ENCODE results near the gene RNASET2. TPM values are rescaled to one million over a fixed set of nuclear protein-coding genes. Genes with fewer than 3 reads are reported as not detected.
"Not testable (repeated sequence)": the region's sequence is repeated elsewhere in the genome, so short reads cannot be mapped to it uniquely, and the experiment has no call there.

RNASET2 gene
- total RNA-seq, 1 donor from 2014 or later = 99.5 TPM

- intact Hi-C loops (cut with micrococcal nuclease) = loop anchor here (1.0 to 5.0 kb wide), 15 partner anchors 9 to 876 kb away; partner anchors contain the start of genes AFDN, CEP43 and RPS6KA2
These were observed 5.3 kb downstream of the RNASET2 start for GRCh38 chr6:166950892-166951669.

GRCh38 chr6:166950443-166950821 lies 5.9 kb downstream of the RNASET2 start:
- peaks cover 35% of the 10 kb centered on the region for H3K36me3 Mint-ChIP-seq (ENCODE audit: low read depth)

More at GRCh38 chr6:166950892-166951669, 5.3 kb downstream of the RNASET2 start:
- H3K9me3 Mint-ChIP-seq; H3K27me3 Mint-ChIP-seq (ENCODE audit: insufficient read depth): not testable (repeated sequence)
- peaks cover 31% of the 10 kb centered on the region for H3K36me3 Mint-ChIP-seq (ENCODE audit: low read depth)
- H3K4me1 Mint-ChIP-seq (ENCODE audit: low read depth) = peaks cover 56% of the 10 kb centered on the region
- H3K4me3 Mint-ChIP-seq = peak overlapping the region; percentile 78
- peak; percentile 76 for DNase-seq (ENCODE audit: low spot score)
- H3K27ac Mint-ChIP-seq = peak overlapping the region; percentile 89

GRCh38 chr6:166949528-166950442 lies 6.6 kb downstream of the RNASET2 start:
- H3K36me3 Mint-ChIP-seq (ENCODE audit: low read depth) = peaks cover 39% of the 10 kb centered on the region
- H3K27me3 Mint-ChIP-seq (ENCODE audit: insufficient read depth) = no peaks in the 10 kb centered on the region
- intact Hi-C loops (cut with micrococcal nuclease) = loop anchor here (1.0 to 5.0 kb wide), 10 partner anchors 37 to 878 kb away; partner anchors contain the start of genes AFDN and RPS6KA2
- H3K4me3 Mint-ChIP-seq = peak overlapping the region; percentile 78
- peak overlapping the region; percentile 89 for H3K27ac Mint-ChIP-seq
- H3K4me1 Mint-ChIP-seq (ENCODE audit: low read depth) = peaks cover 52% of the 10 kb centered on the region
- DNase-seq (ENCODE audit: low spot score) = no peak
- no peaks in the 10 kb centered on the region for H3K9me3 Mint-ChIP-seq

More at GRCh38 chr6:166950443-166950821, 5.9 kb downstream of the RNASET2 start:
- DNase-seq (ENCODE audit: low spot score) = no peak
- Mint-ChIP-seq H3K9me3 (no peaks in the 10 kb centered on the region), H3K27me3 (ENCODE audit: insufficient read depth) (no peaks in the 10 kb centered on the region), H3K4me1 (ENCODE audit: low read depth) (peaks cover 54% of the 10 kb centered on the region), H3K4me3 (peak overlapping the region; percentile 78), H3K27ac (peak overlapping the region; percentile 89)
- intact Hi-C loops (cut with micrococcal nuclease) = loop anchor here (1.0 to 5.0 kb wide), 10 partner anchors 38 to 877 kb away; partner anchors contain the start of genes AFDN and RPS6KA2

DNA sequence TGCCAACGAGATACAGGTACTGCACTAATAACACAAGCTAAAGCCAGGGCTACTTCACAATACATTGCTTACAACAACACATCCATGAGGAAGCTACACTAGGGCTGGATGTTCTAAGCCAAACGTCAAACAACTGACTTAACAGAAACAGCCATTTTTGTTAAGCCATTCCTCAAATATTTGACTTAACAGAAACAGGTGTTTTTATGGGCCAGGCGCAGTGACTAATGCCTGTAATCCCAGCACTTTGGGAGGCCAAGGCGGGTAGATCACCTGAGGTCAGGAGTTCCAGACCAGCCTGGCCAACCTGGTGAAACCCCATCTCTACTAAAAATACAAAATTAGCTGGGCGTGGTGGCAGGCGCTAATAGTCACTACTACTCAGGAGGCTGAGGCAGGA lies 7.6 kb downstream of the RNASET2 start:
- H3K27me3 Mint-ChIP-seq (ENCODE audit: insufficient read depth) = not testable (repeated sequence)

GRCh38 chr6:166947251-166947650 lies 9.1 kb downstream of the RNASET2 start:
- Mint-ChIP-seq H3K9me3 (no peaks in the 10 kb centered on the region), H3K4me1 (ENCODE audit: low read depth) (peaks cover 46% of the 10 kb centered on the region), H3K4me3 (no peak overlapping the region), H3K36me3 (ENCODE audit: low read depth) (peaks cover 43% of the 10 kb centered on the region), H3K27me3 (ENCODE audit: insufficient read depth) (no peaks in the 10 kb centered on the region), H3K27ac (no peak overlapping the region)
- no peak for DNase-seq (ENCODE audit: low spot score)
- intact Hi-C loops (cut with micrococcal nuclease) = no loop called here

More for the DNA sequence above, 7.6 kb downstream of the RNASET2 start:
- H3K27ac Mint-ChIP-seq; intact Hi-C loops (cut with micrococcal nuclease); H3K4me3 Mint-ChIP-seq; H3K9me3 Mint-ChIP-seq; DNase-seq (ENCODE audit: low spot score): not testable (repeated sequence)
- Mint-ChIP-seq H3K4me1 (ENCODE audit: low read depth) (peaks cover 46% of the 10 kb centered on the region), H3K36me3 (ENCODE audit: low read depth) (peaks cover 38% of the 10 kb centered on the region)

DNA sequence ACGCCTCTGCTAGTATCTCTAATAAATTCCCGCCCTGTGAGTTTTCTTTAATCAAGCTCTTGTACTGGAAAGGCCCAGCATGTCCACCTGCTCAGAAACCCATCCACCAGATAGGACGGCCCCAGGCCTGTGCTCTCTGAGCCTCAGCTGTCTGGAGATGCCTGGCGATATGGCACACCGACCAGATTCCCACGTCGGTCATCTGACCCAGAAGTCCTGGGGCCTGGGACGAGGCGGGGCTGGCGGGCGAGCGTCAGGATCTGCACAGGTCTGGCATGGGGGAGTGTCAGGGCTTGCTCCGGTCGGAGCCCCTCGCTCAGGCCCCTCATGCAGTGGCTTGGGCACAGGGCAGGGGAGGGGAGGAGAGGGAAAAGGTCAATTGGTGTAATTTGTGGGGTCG lies 10.2 kb downstream of the RNASET2 start:
- Mint-ChIP-seq H3K4me3 (no peak overlapping the region), H3K27me3 (ENCODE audit: insufficient read depth) (no peaks in the 10 kb centered on the region), H3K9me3 (no peaks in the 10 kb centered on the region), H3K27ac (no peak overlapping the region), H3K36me3 (ENCODE audit: low read depth) (peaks cover 42% of the 10 kb centered on the region), H3K4me1 (ENCODE audit: low read depth) (peaks cover 45% of the 10 kb centered on the region)
- intact Hi-C loops (cut with micrococcal nuclease) = no loop called here
- no peak for DNase-seq (ENCODE audit: low spot score)

DNA sequence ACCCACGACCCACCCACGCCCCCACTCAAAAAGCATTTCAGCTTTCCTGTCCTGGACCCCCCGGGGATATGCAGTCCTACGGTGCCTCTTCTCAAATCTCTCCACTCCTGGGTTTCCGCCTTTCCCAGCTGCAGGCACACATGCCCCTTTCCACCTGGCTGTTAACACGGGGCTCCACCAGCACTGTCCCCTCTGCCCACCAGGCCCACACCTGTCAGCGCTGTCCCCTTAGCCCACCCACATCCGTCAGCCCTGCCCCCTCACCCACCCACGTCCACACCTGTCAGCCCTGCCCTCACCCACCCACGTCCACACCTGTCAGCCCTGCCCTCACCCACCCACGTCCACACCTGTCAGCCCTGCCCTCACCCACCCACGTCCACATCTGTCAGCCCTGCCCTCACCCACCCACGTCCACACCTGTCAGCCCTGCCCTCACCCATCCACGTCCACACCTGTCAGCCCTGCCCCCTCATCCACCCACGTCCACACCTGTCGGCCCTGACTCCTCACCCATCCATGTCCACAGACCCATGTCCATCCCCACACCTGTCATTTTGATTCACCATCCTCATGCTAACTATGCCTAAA lies 11.6 kb downstream of the RNASET2 start:
- no peak for DNase-seq (ENCODE audit: low spot score)
- Mint-ChIP-seq H3K4me3 (no peak overlapping the region), H3K36me3 (ENCODE audit: low read depth) (peaks cover 39% of the 10 kb centered on the region), H3K27me3 (ENCODE audit: insufficient read depth) (no peaks in the 10 kb centered on the region), H3K9me3 (no peaks in the 10 kb centered on the region), H3K27ac (peak overlapping the region; percentile 62), H3K4me1 (ENCODE audit: low read depth) (peaks cover 40% of the 10 kb centered on the region)
- intact Hi-C loops (cut with micrococcal nuclease) = no loop called here

DNA sequence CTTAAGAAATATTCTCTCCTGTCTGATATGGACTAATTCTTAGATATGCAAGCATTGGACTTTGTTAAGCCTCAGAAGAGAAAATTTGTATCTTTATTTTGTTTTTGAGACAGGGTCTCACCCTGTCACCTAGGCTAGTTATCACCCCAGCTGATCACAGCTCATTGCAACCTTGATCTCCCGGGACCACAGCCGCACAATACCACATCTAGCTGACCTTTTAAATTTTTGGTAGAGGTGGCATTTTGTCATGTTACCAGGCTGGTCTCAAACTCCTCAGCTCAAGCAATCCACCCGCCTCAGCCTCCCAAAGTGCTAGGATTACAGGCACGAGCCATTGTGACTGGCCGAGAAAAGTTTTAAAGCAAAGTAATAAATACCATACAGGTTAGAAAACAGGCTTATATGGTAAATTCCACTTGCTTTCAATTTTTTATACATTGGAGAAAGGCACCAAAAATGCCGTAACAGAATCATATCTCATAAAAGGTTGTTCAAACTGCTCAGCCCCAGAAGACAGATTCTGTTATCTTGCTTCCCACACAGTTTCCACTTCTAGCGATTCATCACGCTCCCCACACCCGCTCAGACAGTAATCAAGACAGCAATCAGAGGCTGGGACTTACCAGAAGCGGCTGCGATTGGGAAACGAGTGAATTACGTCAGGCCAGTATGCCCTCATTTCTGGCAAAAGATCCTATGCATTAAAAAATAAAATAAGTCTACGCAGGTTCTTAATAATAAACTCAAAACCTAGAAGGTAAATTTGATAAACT lies 13.8 kb downstream of the RNASET2 start:
- DNase-seq (ENCODE audit: low spot score) = peak; percentile 55
- intact Hi-C loops (cut with micrococcal nuclease) = loop anchor here (1.0 to 2.0 kb wide), 4 partner anchors 9 to 112 kb away; partner anchors contain the start of gene CEP43
- Mint-ChIP-seq H3K27ac (peak overlapping the region; percentile 90), H3K36me3 (ENCODE audit: low read depth) (peaks cover 56% of the 10 kb centered on the region), H3K27me3 (ENCODE audit: insufficient read depth) (no peaks in the 10 kb centered on the region), H3K9me3 (no peaks in the 10 kb centered on the region), H3K4me1 (ENCODE audit: low read depth) (peaks cover 45% of the 10 kb centered on the region), H3K4me3 (peak overlapping the region; percentile 50)

DNA sequence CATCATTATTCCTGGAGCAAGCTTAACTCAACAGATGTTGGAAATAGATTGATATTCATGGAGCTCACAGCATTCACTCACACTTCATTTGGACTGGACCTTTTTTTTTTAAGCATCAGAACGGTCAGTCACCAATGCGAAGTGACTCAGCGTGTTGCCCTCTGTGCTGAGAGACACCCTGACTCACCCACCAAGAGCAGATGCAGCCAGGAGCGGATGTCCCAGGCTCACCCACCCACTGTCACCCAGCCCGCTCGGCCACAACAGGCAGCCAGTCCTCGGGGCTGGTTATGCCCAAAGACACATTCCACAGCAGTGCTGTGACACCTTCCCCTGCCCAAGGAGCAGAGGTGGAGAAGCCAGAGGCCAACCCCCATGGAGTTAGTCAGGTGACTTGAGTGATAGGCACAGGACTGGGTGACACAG lies 15.7 kb downstream of the RNASET2 start:
- Mint-ChIP-seq H3K27me3 (ENCODE audit: insufficient read depth) (no peaks in the 10 kb centered on the region), H3K4me3 (no peak overlapping the region), H3K4me1 (ENCODE audit: low read depth) (peaks cover 58% of the 10 kb centered on the region), H3K9me3 (no peaks in the 10 kb centered on the region), H3K36me3 (ENCODE audit: low read depth) (peaks cover 54% of the 10 kb centered on the region), H3K27ac (no peak overlapping the region)
- intact Hi-C loops (cut with micrococcal nuclease) = no loop called here
- DNase-seq (ENCODE audit: low spot score) = no peak

- intact Hi-C loops (cut with micrococcal nuclease) = no loop called here
- H3K4me3 Mint-ChIP-seq = no peak overlapping the region
- H3K27me3 Mint-ChIP-seq (ENCODE audit: insufficient read depth) = no peaks in the 10 kb centered on the region
- peaks cover 52% of the 10 kb centered on the region for H3K36me3 Mint-ChIP-seq (ENCODE audit: low read depth)
- no peaks in the 10 kb centered on the region for H3K9me3 Mint-ChIP-seq
- H3K4me1 Mint-ChIP-seq (ENCODE audit: low read depth) = peaks cover 53% of the 10 kb centered on the region
- no peak for DNase-seq (ENCODE audit: low spot score)
- no peak overlapping the region for H3K27ac Mint-ChIP-seq
These were observed 16.5 kb downstream of the RNASET2 start for GRCh38 chr6:166939894-166940293.

DNA sequence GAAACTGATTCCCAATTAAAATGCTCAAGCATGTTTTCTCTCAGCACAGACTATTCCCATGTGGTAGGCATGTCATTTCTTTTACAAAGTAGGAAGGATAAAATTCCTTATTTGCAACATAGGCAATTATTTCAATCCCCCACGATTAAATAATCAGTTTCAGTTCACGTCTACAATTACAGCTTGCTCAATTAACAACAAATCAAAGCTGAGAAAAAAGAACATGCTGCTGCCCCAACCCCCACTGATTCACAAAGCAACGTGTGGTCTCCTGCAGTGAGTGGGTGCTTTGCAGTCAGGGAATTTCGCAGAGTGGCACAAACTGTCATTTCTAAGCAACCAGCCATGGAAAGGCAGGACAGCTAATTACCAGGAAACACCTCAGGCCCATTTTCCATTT lies 17.0 kb downstream of the RNASET2 start:
- H3K4me1 Mint-ChIP-seq (ENCODE audit: low read depth) = peaks cover 53% of the 10 kb centered on the region
- DNase-seq (ENCODE audit: low spot score) = no peak
- H3K9me3 Mint-ChIP-seq = no peaks in the 10 kb centered on the region
- no peak overlapping the region for H3K27ac Mint-ChIP-seq
- intact Hi-C loops (cut with micrococcal nuclease) = no loop called here
- H3K36me3 Mint-ChIP-seq (ENCODE audit: low read depth) = peaks cover 57% of the 10 kb centered on the region
- no peak overlapping the region for H3K4me3 Mint-ChIP-seq
- H3K27me3 Mint-ChIP-seq (ENCODE audit: insufficient read depth) = no peaks in the 10 kb centered on the region

GRCh38 chr6:166938704-166939103 lies 17.6 kb downstream of the RNASET2 start:
- Mint-ChIP-seq H3K27me3 (ENCODE audit: insufficient read depth) (no peaks in the 10 kb centered on the region), H3K4me3 (no peak overlapping the region), H3K9me3 (no peaks in the 10 kb centered on the region), H3K36me3 (ENCODE audit: low read depth) (peaks cover 59% of the 10 kb centered on the region), H3K27ac (no peak overlapping the region), H3K4me1 (ENCODE audit: low read depth) (peaks cover 53% of the 10 kb centered on the region)
- intact Hi-C loops (cut with micrococcal nuclease) = no loop called here
- DNase-seq (ENCODE audit: low spot score) = no peak

Data from activated T-helper 1 cell treated with anti-CD3 and anti-CD28 coated beads, Interleukin-12 subunit alpha, Interleukin-12 subunit beta, Interleukin-2, Interleukin-4 antibody, amounts not matched to agents 30 ng/mL and 10 ng/mL and 1 ng/mL, durations not matched to agents 14 hours and 24 hours and 36 hours (primary cell).